HG02588 (cell line): ENCODE results near the gene ZNF180.
"Not testable (repeated sequence)": the region's sequence is repeated elsewhere in the genome, so short reads cannot be mapped to it uniquely, and the experiment has no call there.

ENCODE experiments used
- ATAC-seq: cut with Tn5 transposase; IDR thresholded peaks from one replicate; pipeline ENCODE4 v1.9.1; 2021; ENCODE audit warnings: mild to moderate bottlenecking, moderate library complexity; ENCODE audit not compliant: unreplicated experiment

The ZNF180 gene

GRCh38 chr19:44499962-44500949 is at the start of gene ZNF180:
ZNF180 (minus strand) TSS chr19:44500522; CDS start chr19:44497334, 3,188 bp downstream.
- ATAC-seq: peak; percentile 89

- ATAC-seq: no peak
These were observed 49.2 kb upstream of the ZNF180 start for GRCh38 chr19:44549507-44549906.

- no peak for ATAC-seq
These were observed 48.4 kb upstream of the ZNF180 start for GRCh38 chr19:44548736-44549135.

- no peak for ATAC-seq
These were observed 43.7 kb upstream of the ZNF180 start for GRCh38 chr19:44544031-44544430.

GRCh38 chr19:44542671-44543070 is 42.3 kb upstream of the ZNF180 start:
- ATAC-seq: no peak

GRCh38 chr19:44540736-44541135 is 40.4 kb upstream of the ZNF180 start:
- no peak for ATAC-seq

- ATAC-seq: no peak
These were observed 39.7 kb upstream of the ZNF180 start for GRCh38 chr19:44539991-44540390.

- ATAC-seq: no peak
These were observed 39.0 kb upstream of the ZNF180 start for GRCh38 chr19:44539236-44539826.

GRCh38 chr19:44535361-44535760 is 35.0 kb upstream of the ZNF180 start:
- not testable (repeated sequence) for ATAC-seq

- no peak for ATAC-seq
These were observed 32.5 kb upstream of the ZNF180 start for GRCh38 chr19:44532819-44533218.

- no peak for ATAC-seq
These were observed 30.5 kb upstream of the ZNF180 start for GRCh38 chr19:44530777-44531176.

- no peak for ATAC-seq
These were observed 29.2 kb upstream of the ZNF180 start, which contains the start of gene CEACAM20 for GRCh38 chr19:44529536-44529935. CEACAM20 (minus strand) TSS chr19:44529675; CDS start chr19:44529509, 166 bp downstream.

GRCh38 chr19:44527554-44527953 is 27.2 kb upstream of the ZNF180 start:
- no peak for ATAC-seq

GRCh38 chr19:44525721-44526430 is 25.6 kb upstream of the ZNF180 start:
- ATAC-seq: no peak

- no peak for ATAC-seq
These were observed 21.0 kb upstream of the ZNF180 start for GRCh38 chr19:44521370-44521769.

- ATAC-seq: no peak
These were observed 16.8 kb upstream of the ZNF180 start for GRCh38 chr19:44517146-44517545.

GRCh38 chr19:44515907-44516306 is 15.6 kb upstream of the ZNF180 start:
- no peak for ATAC-seq

GRCh38 chr19:44515031-44515430 is 14.7 kb upstream of the ZNF180 start:
- ATAC-seq: no peak

- no peak for ATAC-seq
These were observed 12.3 kb upstream of the ZNF180 start for GRCh38 chr19:44512326-44513298.

- ATAC-seq: no peak
These were observed 9.2 kb upstream of the ZNF180 start for GRCh38 chr19:44509478-44509877.
